Measurements from ENCODE around the gene SEMA6D.

The SEMA6D gene

DNA sequence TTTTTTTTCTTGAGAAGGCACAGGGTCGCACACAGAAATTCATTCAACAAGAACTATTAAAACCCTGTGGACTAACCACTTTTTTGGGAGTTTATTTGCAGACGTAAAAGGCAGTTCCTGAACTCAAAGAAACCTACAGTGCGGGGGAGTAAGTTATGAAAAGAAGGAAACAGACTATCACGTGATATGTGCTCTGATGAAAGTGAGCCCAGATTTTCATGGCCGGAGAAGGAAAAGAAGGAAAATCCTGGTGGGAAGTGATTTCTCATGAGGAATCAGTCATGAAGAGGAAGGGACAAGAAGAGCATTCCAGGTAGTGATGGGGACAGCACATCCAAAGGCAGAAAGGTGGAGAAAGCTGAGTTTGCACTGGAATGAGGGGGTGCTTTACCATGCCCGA is 26.1 kb downstream of the SEMA6D start:
- DNase-seq (ENCODE audit: low read depth) = no peak

DNA sequence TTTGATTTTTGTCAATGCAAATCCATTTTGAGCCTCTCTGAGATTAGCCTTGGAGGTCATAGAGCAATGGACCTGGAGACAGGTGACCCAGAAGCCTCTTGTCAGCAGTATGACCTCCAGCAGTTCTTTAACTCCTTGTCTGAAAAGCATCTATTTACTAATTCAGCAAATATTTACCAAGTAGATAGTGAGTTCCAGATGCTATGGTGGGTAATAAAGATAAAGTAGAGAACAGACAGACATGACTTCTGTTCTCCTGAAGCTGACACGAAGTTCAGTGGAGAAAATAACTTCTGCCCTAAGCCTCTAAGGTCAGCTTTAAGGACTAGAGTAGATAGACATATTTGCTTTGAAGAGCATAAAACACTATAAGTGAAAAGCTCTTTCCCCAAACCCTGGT is 26.6 kb downstream of the SEMA6D start:
- DNase-seq (ENCODE audit: low read depth) = no peak

DNA sequence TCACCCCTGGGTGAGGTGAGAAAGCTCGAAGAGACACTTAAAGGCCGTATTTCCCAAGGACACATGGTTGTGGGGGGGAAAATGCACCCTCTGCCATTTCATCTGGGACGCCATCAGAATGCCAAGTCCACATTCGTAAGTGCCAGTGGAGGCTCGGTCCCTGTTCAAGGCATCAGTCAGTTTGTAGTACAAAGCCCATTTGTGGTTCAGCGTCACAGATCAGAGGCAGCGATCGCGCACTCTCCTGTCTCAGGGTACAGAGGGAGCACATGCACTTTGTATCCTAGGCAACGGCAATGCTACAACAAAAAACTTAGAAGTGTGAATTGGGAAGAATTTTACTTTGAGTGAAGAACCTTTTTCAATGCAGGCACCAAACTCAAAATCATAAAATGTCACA is 27.2 kb downstream of the SEMA6D start:
- DNase-seq (ENCODE audit: low read depth) = no peak

DNA sequence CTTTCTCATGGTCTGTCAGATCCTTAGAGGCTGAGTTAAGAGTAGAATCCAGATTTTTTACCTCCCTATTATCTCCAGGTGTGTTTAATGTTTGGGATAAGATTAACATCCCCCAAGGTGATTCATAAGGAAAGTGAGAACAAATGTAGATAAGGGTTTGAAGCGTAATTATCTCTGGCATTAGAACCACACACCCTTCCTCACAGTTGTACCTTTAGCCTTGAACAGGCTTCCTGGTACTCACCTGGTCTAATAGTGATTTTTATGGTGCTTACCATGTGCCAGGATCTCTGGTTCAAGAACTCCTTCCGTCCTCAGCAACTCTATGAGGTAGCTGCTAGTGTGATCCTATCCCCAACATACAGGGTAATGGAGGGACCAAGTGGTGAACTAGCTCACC is 27.7 kb downstream of the SEMA6D start:
- no peak for DNase-seq (ENCODE audit: low read depth)

DNA sequence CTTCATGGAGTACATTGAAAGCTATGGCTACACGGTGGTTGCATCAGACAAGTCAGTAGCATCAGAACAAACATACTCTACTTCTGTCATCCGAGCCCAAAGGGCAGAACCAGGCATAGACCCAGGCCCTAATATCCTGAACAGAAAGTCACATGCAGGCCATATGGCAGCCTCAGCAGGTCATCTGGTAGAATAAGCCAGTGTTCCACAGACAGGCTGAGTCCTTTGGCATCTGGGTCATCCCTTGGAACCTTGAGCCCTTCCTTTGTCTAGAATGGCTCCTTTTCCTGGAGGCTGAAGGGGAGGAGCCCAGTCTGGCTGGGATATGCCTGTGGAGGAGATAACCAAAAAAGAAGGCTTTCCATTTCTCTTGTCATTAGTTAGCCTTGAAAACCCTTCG is 29.2 kb downstream of the SEMA6D start:
- DNase-seq (ENCODE audit: low read depth) = no peak

DNA sequence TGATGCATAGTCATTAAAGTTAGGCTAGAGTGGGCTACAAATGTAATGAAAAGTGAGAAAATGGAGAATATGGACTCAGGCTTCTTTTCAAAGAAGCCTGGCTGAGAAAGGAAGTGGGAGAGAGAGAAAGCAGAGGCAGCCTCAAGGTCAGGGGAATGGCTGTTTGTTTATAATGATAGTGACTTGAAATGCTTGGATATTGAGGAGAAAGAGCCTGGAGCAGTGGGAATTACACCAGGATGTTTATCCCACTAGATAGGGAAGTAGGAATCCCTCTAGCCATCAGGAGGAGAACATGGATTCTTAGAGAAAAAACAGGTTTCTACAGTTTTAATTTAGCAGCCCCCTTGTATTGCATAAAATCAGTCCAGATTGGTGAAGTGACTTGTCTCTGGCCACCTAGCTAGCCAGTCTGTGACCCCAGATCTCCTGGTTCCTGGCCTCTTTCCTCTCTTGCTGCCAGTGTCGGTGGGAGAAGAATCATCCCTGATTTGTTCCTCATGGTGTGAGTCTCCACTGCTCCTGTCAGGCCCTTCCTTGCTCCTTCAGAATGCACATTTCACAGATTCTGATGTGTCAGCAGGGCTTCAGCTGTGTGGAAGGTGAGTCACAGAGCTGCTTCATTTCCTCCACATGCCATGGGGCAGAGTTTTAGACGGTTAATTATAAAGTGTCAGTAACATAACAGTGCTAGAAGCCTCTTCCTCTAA is 32.9 kb downstream of the SEMA6D start:
- DNase-seq (ENCODE audit: low read depth) = peak; percentile 87

DNA sequence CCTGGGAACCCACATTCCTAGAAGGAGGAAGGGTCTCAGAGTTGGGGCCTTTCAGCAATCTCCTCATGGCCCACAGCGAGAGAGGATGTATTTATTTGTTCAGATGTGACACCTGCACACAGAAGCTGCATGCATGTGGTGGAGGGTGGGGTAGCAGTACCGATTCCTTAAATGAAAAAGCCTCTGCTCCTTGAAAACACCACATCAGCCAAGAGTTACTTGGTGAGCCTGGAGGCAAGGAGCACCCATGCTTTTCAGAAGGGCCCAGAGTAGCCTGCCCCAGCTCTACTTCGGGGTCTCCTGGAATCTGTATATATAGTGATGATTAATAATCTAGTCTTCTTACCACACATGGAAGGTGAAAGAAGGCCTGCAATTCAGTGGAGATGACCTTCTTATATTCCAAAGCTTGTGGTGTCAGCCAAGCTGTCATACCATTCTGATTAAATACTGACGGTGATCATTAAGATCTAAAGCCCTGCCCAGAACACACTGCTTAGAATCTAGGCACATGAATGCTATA is 33.5 kb downstream of the SEMA6D start:
- DNase-seq (ENCODE audit: low read depth) = peak; percentile 1

DNA sequence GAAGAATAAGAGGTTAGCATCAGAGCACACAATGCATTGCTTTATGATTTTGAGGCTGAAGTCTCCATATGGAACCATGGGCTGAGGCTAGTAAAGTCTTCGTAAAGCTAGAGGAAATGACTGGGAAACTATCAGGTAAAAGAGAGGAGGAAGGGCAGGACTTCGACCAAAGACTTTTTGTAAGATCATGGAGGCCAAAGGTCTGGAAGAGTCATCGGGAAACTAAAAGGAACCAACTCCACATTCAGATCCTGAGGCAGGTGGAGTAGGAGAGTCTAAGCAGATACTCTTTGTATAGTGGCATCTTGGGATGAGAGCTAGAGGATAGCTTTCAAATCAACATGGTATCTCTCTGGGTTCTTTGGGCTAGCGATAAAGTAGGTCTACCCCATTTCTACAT is 36.3 kb downstream of the SEMA6D start:
- DNase-seq (ENCODE audit: low read depth) = no peak

DNA sequence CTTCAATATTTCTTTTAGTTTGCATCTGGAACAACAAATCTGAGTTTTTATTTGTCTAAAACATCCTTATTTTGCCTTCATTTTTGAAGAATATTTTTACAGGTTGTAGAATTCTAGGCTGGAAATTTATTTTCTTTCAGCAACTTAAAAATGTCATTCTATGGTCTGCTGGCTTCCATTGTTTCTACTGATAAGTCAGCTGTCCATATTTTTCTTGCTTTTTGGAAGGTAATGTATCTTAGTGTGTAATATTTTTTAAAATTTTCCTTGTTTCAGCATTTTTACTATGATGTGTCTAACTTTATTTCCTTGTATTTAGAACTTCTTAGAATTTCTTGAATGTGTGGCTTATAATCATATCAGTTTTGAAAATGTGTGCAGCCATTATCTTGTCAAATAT is 37.0 kb downstream of the SEMA6D start:
- DNase-seq (ENCODE audit: low read depth) = peak; percentile 1

DNA sequence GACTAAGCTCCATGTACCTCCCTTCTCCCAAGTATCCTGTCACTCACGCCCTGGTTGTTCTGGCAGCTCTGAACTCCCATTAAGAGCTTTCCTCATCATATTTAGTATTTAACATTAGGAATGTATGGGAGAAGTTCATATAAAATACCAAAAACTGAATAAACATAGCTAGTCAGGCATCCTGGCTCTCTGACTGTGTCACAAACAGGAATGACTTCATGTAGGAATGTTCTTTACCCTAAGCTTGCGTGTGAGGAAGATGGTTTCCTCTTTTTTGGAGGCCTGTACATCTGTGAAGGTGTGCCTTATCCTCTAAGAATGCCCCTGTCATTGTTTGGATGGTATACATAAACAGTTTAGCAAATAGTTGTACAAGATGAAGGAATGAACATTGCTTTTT is 38.6 kb downstream of the SEMA6D start:
- DNase-seq (ENCODE audit: low read depth) = no peak

DNA sequence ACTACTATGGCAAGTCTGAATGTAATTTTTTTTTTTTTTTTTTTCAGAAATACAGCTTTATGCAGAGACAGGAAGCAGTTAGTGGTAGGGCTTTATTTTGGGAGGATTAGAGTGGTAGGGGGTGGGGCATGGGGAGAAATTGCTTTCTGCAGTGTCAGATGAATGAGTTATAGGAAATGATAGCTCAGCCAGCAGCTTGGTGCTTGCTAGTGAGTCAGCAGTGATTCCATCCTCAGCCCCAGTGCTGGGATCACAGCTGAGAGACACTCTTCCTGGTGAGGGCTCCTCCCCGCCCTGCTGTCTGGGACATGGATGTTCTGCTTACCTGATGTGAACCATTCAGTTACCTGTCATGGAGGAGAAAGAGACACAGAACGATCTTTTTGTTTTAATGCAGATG is 39.6 kb downstream of the SEMA6D start:
- peak; percentile 90 for DNase-seq (ENCODE audit: low read depth)

DNA sequence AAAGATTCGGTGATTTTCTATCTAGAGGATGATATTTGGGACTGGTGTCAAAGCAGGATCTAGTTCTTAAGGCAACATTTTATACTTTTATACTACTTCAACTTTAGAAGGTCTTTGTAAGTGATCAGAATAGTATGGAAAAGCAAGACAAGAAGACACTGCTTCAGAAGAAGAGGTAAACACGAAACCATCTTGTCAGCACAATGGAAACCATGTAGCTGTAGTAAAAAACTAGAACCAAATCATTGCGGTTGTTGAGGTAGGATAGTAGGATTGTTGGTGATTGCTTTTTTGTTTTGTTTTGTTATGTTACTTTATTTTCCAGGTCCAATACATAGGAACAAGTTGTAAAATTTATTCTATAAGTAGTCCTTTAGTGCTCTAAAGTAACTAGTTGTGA is 40.0 kb downstream of the SEMA6D start:
- DNase-seq (ENCODE audit: low read depth) = no peak

DNA sequence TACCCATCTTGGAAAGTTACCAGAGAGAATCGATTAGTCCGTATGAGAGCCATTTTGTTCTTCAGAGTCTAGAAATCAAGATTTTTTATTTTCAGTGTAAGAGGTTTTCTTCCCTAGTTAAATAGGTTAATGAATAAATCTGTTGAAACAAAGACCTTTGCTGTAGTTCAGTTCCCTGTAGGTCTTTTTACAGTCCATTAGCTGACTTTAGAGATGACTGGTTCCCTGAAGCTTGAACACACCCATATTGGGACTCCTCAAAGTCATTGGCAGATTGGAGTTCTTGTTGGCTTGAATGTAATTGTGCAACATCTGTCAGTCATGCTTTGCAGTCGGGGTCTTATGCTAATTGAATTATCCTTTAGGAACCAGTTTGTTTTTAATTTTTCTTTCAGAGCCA is 45.3 kb downstream of the SEMA6D start:
- DNase-seq (ENCODE audit: low read depth) = no peak

DNA sequence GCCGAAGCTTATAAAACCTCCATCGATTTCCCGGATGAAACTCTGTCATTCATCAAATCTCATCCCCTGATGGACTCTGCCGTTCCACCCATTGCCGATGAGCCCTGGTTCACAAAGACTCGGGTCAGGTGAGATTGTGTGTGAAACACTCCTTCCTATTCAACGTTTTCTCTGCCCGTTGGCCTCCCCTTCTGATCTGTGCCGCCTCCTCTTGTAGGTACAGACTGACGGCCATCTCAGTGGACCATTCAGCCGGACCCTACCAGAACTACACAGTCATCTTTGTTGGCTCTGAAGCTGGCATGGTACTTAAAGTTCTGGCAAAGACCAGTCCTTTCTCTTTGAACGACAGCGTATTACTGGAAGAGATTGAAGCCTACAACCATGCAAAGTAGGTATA is 47.4 kb downstream of the SEMA6D start:
- DNase-seq (ENCODE audit: low read depth) = no peak

DNA sequence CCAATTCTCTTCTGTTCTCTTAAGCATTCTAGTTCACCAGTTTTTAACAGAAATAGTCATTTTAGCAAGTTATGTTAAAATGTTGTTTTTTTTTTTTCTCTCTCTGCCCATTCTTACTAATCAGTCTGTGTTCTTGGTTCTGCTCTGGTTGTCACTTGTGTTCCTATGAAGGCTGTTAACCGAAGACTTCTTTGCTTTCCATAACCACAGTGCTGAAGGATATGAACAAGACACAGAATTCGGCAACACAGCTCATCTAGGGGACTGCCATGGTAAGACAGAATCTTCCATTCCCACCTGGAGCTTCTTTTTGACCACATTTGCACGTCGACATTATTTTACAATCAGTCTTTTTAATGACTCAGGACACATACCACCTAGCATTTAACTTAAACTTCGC is 49.1 kb downstream of the SEMA6D start:
- no peak for DNase-seq (ENCODE audit: low read depth)

DNA sequence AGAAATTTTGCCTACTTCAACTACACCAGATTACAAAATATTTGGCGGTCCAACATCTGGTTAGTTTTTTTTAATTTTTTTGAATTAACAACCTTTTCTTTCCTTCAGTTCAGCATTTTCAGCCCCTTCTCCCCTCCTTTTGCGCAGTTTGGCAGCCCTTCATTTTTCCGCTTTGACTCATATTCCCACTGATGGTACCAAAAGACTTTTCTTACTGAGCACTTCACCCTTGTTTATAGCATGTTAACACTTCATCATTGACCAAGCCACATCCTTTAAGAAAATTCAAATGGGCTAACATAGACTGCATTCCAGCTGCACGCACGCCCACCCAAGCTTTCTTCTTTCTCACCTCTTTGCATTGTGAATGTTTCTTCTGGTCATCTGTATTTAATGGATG is 49.7 kb downstream of the SEMA6D start:
- DNase-seq (ENCODE audit: low read depth) = no peak

DNA sequence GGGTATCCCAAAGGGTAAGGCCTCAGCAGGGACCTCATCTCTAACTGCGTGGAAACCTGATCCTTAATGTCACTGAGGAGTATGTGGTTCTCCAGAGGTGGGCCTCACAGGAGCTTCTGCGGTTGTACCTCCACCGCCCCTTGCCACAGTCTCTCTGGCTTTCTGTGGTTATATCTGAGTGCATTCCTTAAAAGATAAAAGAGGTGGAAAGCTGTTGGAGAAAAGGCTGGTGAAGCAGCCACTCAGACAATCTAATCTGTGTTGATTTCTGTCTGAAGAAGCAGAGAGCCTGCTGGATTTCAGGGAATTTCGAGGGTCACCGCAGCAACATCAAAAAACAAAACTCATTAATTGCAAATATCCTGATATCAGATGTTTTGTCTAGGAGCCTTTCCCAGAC is 51.4 kb downstream of the SEMA6D start:
- DNase-seq (ENCODE audit: low read depth) = no peak

DNA sequence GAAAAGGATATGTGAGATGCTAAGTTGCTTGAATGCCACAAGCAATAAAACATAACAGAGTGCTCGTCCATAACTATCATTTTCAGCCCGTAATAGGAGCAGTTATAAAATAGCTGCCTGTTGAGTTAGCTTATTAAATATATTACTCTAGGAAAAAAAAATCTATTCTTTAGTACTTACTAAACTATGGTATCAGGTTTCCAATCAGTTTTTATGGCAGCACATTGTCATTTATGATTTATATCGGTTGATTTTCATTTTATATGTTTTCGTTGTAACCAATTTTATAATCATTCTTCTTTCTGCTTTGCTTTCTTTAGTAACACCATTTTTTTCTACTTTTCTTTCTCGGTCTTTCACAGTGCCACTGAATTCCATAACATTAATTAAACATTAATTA is 51.9 kb downstream of the SEMA6D start:
- no peak for DNase-seq (ENCODE audit: low read depth)

DNA sequence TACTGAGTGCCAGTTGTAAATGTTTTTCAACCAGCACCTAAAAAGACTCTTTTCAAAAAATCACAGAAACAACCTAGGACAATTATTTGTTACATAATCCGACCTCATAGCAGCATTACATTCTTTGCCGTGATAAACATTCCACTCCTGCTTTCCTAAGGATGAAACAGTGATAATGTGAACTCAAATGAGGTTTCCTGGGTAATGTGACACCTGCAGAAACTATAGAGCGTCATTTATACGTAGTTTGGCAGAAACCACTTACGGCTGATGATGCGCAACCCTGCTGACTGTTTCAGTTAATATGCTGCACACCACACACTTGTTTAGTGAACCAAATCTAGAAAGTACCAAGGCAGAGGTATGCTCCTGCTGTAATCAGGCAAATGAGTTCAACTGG is 55.8 kb downstream of the SEMA6D start:
- DNase-seq (ENCODE audit: low read depth) = no peak

DNA sequence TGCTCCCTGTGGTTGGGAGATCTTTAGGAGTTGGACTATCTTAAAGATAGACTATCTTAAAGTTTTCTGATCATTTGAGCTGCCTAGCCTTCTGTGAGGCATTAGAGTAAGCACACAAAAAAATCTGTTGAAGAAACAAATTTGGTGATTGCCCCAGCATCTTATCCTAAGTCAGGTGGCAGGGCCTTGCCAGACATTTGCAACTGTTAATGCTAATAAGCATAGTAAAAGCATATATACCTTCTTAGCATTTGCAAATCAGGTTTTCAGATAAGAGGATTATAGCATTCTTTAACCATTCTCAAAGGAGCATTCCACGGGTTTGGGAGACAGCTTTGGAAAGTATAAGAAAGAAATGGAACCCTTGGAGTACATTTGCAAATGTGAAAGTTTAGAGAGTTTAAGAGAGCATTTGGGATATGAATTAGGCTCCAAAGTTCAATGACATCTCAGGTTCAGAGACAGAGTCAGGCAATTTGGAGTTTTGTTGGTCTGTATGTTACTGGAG is 61.0 kb downstream of the SEMA6D start:
- no peak for DNase-seq (ENCODE audit: low read depth)

DNA sequence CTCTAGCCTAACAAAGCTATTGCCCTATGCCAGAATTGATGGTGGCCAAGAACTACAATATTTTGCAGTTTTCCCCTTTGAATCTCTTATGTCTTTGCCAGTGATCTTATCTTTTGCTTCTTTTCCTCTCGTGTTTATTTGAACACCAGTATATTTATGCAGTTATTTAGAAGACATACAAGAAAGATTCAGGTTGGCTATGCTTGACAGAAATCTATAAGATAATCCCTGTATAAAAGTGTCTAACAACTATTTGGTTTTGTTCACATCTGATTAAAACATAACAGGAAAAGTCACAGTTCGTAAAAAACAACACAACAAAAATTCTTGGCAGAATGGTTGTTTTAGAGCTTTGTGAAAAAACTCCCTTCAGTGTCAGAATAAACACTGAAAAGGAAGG is 63.7 kb downstream of the SEMA6D start:
- DNase-seq (ENCODE audit: low read depth) = no peak

DNA sequence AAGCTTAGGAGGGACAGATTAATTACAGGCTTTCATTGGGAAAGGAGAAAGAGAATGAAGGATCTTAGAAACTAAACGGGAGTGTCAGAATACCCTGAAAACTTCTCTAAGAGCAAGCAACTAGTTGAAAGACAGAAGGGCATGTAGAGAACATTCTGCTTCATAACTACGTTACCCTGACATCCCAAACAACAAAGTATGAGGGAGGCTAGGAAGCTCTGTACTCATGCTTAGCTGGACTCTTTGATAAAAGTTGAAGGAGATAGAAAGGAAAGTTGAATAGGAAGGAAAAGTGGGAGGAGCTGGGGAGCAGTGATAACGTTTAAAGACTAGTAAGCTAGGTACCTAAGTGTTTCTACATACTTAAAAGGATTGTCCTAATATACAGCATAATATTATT is 64.2 kb downstream of the SEMA6D start:
- no peak for DNase-seq (ENCODE audit: low read depth)

DNA sequence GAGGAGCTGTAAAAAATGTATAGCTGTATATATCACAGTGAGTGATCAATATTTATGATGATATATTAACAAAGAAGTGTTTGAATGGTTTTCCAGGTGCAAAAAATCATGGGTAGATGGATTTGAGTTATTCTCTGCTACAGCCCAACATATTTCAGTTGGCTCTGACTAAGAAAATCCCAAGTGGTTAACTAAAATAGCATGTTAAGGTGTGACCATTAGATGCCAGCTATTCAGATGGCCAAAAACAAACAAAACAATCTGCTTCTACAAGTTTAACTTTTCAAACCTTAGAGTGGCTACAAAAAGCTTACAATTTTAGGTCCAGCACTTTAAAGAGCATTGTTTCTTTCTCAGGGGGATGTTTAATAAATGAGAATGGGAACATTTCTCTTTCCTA is 67.5 kb downstream of the SEMA6D start:
- no peak for DNase-seq (ENCODE audit: low read depth)

DNA sequence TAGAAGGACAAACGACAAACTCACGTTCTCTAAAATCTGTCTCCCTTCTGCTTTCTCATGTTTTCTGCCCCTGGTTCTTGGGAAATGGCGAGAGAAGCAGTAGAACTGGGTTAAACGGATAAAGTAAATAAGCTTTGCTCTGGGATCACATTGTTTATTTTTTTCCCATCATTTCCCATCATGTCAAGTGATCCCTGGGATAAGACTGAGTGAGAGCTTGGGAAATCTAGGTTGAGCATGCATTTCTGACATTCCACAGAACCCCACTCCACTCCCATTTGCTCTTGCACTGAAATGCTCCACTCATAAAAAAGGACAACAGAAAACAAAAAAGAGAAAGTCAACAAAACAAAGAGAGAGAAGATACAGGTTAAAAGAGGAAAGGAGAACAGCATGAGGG is 69.1 kb downstream of the SEMA6D start:
- peak; percentile 0 for DNase-seq (ENCODE audit: low read depth)

All from EH (cell line).